GM20431 (cell line): ENCODE data around the gene MROH2B.

Experiments
- in situ Hi-C: fragments of 300-500 bp; cut with MseI, MboI; formaldehyde crosslinking; loops from one replicate; pipeline ENCODE4 v1.15.0; 2020; ENCODE audit warnings: low sequenced_read_pairs; ENCODE audit not compliant: unreplicated experiment

MROH2B gene

GRCh38 chr5:40981420-40981819 is 89.7 kb downstream of the MROH2B start:
- in situ Hi-C loops, result no loop called here

- in situ Hi-C loops, result no loop called here
Observed at GRCh38 chr5:40976836-40977235, 94.3 kb downstream of the MROH2B start.

GRCh38 chr5:40976041-40976440 is 95.1 kb downstream of the MROH2B start:
- in situ Hi-C loops, result no loop called here

GRCh38 chr5:40973364-40974004 is 97.7 kb downstream of the MROH2B start:
- in situ Hi-C loops, result no loop called here

DNA sequence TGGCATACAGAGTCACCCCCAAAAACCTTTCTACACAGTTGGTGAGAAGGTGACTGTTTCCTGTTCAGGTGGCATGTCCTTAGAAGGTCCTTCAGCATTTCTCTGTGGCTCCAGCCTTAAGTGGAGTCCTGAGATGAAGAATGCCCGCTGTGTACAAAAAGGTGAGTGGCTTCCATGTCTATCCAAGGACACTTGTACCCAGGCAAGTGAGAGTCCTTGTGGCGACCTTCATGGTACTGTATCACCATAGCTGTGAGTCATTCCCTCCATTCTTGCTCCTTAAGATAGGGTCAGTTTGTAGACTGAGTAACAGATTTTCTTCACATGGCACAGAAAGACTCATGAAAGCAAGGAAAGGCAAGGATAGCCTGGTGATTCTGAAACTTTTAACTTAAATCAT is 98.7 kb downstream of the MROH2B start:
- in situ Hi-C loops, result no loop called here

DNA sequence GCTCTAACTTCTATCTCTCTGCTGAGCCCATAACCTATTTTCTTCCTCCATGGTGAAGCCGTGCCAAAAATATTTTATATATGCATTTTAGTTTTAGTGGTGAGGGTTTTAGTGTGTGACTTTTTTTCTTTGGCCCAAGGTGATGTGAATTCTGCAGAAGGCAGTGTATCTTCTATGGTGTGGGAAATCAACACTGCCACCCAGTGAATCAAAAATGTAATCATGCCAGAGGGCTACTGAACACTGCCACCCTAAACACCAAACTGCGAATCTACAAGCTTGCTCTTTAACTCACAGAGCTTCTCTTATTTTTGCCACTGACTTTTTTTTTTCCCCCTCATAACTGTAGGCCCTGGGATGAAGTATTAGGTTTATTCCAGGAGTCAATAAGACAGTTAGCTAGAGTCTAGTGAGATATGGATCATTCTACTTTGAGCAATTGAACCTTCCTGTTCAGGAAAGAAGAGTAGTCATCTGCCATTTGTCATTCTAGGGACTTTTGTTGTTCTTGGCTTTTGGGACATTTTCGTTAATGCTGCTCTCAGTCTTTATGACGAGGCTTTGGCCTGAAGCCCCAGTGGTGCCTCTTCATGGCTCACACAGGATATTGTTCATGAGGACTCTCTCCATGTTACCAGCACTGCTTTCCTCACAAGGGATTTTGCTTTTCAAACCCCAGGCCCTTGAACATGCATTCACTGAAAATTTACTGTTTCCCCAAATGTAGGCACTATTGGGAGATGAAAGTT is 108.8 kb downstream of the MROH2B start:
- in situ Hi-C loops, result no loop called here

GRCh38 chr5:40960037-40960436 is 111.1 kb downstream of the MROH2B start:
- in situ Hi-C loops, result no loop called here

- in situ Hi-C loops, result no loop called here
Observed at GRCh38 chr5:40958811-40959210, 112.3 kb downstream of the MROH2B start.

DNA sequence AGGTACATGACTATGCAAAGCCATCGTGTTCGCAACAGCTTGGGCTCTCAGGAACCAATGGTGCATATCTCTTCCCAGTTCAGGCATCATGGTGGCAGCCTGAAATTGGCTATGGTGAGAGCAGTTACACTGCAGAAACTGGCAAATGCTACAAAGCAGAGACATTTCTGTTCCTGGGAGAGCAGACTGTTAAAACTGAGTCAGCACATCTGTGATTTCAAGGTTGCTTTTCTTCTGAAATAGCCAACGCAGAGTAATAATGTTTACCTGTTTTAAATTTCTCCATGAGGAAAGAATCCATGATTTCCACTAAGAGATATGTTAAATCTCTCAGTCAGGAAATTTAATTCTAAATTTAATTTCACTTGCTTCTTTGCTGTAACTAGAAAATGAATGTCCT is 114.1 kb downstream of the MROH2B start:
- in situ Hi-C loops, result no loop called here

DNA sequence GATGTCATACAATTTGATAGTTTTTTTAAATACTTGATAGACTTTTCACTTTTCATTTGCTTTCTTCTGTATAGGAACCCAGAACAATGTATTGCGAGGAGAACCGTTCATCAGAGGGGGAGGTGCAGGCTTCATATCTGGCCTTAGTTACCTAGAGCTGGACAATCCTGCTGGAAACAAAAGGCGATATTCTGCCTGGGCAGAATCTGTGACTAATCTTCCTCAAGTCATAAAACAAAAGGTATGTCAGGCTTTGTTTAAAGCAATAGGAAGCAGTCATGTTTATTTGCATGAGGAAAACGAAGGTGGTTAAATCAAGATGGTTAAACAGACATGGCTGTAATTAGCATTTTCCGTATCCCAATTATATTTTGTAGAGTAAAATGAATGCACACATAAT is 115.8 kb downstream of the MROH2B start:
- in situ Hi-C loops, result no loop called here
